ENCODE results near the gene ADRA2B. TPM values are rescaled to one million over a fixed set of nuclear protein-coding genes. Genes with fewer than 3 reads are reported as not detected.

ADRA2B gene
- total and polyA plus RNA-seq, 2 donors (not counting 3 experiments of a cell fraction or from before 2014, with no cell fraction given): not detected

DNA sequence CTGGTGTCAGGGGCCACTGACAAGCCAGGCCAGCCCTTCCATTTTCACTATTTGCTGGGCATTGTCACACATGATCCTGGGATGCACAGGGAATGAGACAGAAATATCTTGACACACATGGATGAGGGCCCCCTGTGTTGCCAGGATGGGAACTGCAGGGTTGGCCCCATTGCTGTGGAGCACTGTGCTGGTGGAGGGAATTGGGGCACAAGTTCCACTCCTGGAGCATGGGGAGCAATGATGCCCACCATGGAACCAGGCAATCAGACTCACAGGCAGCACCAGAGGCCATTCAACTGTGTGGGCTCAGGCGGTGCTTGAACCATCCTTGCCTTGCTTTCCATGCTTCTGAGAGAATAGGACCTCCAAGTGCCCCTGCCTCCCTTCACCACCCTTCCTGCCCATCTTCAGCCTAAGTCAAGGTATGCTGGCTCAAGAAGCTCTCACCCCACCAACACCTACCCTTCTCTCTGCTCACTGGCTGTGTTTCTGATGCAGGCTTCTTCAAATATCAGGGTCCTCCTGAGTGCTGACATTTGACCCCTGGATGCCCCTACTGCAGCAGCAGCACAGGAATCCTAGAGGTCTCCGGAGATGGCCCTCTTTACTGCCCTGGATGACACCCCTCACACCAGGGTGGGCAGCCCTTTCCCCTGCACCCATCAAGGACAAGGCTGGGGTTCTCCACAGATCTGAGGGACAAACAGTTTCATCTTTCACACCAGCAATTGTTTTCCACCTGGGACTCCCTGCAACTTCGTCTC, 11.0 kb downstream of the ADRA2B start:
- H3K9ac ChIP-seq (replicated peaks; ENCODE audit: extremely low read depth, insufficient read depth, low read length): no peak overlapping the region
- TF ChIP-seq JUN (IDR thresholded peaks at IDR 0.05; ENCODE audit: borderline replicate concordance, insufficient read depth, insufficient read length, low read depth) (no peak), POLR2A (IDR thresholded peaks at IDR 0.05; ENCODE audit: low read depth, low read length) (no peak), GATA2 (IDR thresholded peaks at IDR 0.05; ENCODE audit: insufficient read depth, insufficient read length, low read depth, low read length) (no peak), FOS (IDR thresholded peaks at IDR 0.05; ENCODE audit: borderline replicate concordance, insufficient read depth, low read length) (no peak), POLR2AphosphoS5 (IDR thresholded peaks at IDR 0.05; ENCODE audit: insufficient read depth, low read depth, low read length) (no peak), MYC (IDR thresholded peaks at IDR 0.05; ENCODE audit: low read depth, low read length) (no peak), EZH2 (IDR thresholded peaks at IDR 0.05; ENCODE audit: borderline replicate concordance, low read depth, low read length, severe bottlenecking) (no peak), CTCF (IDR thresholded peaks at IDR 0.05; ENCODE audit: extremely low read depth in 1 of 2, insufficient read depth in 1 of 2, low read depth in 1 of 2, low read length in 2 of 2) (no peak)
- TF ChIP-seq, protein P1, sequence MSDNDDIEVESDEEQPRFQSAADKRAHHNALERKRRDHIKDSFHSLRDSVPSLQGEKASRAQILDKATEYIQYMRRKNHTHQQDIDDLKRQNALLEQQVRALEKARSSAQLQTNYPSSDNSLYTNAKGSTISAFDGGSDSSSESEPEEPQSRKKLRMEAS (IDR thresholded peaks at IDR 0.05; ENCODE audit: insufficient read depth, insufficient read length): no peak
- H3K4me3 ChIP-seq (replicated peaks in 1 of 3; ENCODE audit: insufficient read depth in 1 of 3, low read depth in 1 of 3, low read length in 3 of 3): no peak overlapping the region
- no peaks in the 10 kb centered on the region for H3K79me2 ChIP-seq (ENCODE audit: control insufficient read depth, insufficient read depth, low read length)
- DNase-seq (ENCODE audit: low read depth, low spot score) (no peak), FAIRE-seq (no peak)
- H2AFZ ChIP-seq (ENCODE audit: low read depth, low read length): no peak overlapping the region
- no TSS peak for BruUV-seq (replicated peaks)
- no peaks in the 10 kb centered on the region for H3K9me1 ChIP-seq (replicated peaks; ENCODE audit: control insufficient read depth, extremely low read depth, insufficient read depth, low read length)
- H4K20me1 ChIP-seq (replicated peaks; ENCODE audit: control insufficient read depth, extremely low read depth, insufficient read depth, low read length): no peaks in the 10 kb centered on the region
- H3K4me1 ChIP-seq (ENCODE audit: control insufficient read depth, extremely low read depth, insufficient read depth, low read length): no peaks in the 10 kb centered on the region
- no peak overlapping the region for H3K27ac ChIP-seq (ENCODE audit: insufficient read depth, low read depth, low read length)
- dilution Hi-C loops (cut with MboI; ENCODE audit: extremely low pct_ligation_motif_present, low sequenced_read_pairs): no loop called here
- no peak overlapping the region for H3K4me2 ChIP-seq (ENCODE audit: insufficient read depth, low read length)
- POLR2A ChIA-PET: no interaction called here
- intact Hi-C loops (cut with micrococcal nuclease): no loop called here
- CTCF ChIA-PET: no interaction called here
- H3K27me3 ChIP-seq (ENCODE audit: control insufficient read depth in 2 of 2, insufficient read depth in 2 of 2, low read length in 2 of 2): peaks cover 0 to 3% of the 10 kb centered on the region in 2 experiments
- no peaks in the 10 kb centered on the region for H3K36me3 ChIP-seq (ENCODE audit: control insufficient read depth in 2 of 2, extremely low read depth in 1 of 2, insufficient read depth in 2 of 2, low read length in 2 of 2)
- no peaks in the 10 kb centered on the region for H3K9me3 ChIP-seq (replicated peaks; ENCODE audit: control insufficient read depth, insufficient read depth, low read length)

Data from endothelial cell of umbilical vein (primary cell).